MM.1S (cell line): ENCODE data around the gene CNTNAP4.

Experiments used
- CTCF ChIP-seq: fragments of 300-600 bp; sonication (generic); IDR thresholded peaks from 2 replicates; pipeline ENCODE4 v1.5.1; 2016; ENCODE audit warnings: antibody characterized with exemption, low read length, mixed read lengths
- EZH2 ChIP-seq: fragments of 300-600 bp; sonication (generic); optimal IDR thresholded peaks from 2 replicates; pipeline ENCODE3; 2017; ENCODE audit warnings: low read depth, mild to moderate bottlenecking, antibody characterized with exemption, low read length, mixed read lengths

GRCh38 chr16:76577003-76577402 is 299.8 kb downstream of the CNTNAP4 start:
- TF ChIP-seq CTCF (no peak), EZH2 (no peak)
